Measurements from ENCODE around the gene MEF2B.
A peak's percentile ranks its signal among the peaks of the same experiment; 100 is the strongest.

Gene MEF2B

GRCh38 chr19:19170053-19170872 lies at the start of gene MEF2B:
Gene MEF2B (minus strand): TSS chr19:19170263. CDS start chr19:19150735, 19,528 bp downstream.
- peak; percentile 71 for DNase-seq

- no peak for DNase-seq
These were observed 48.8 kb upstream of the MEF2B start for GRCh38 chr19:19218911-19219310.

- no peak for DNase-seq
These were observed 47.0 kb upstream of the MEF2B start for GRCh38 chr19:19217099-19217498.

GRCh38 chr19:19215792-19216191 lies 45.7 kb upstream of the MEF2B start:
- no peak for DNase-seq

GRCh38 chr19:19214892-19215291 lies 44.8 kb upstream of the MEF2B start:
- DNase-seq, result peak; percentile 43

- no peak for DNase-seq
These were observed 44.1 kb upstream of the MEF2B start for GRCh38 chr19:19214159-19214490.

- no peak for DNase-seq
These were observed 43.5 kb upstream of the MEF2B start for GRCh38 chr19:19213426-19214158.

- DNase-seq, result no peak
These were observed 42.9 kb upstream of the MEF2B start for GRCh38 chr19:19212916-19213315.

- DNase-seq, result no peak
These were observed 41.7 kb upstream of the MEF2B start, which contains the start of gene NCAN for GRCh38 chr19:19211499-19212420. Gene NCAN (plus strand): TSS chr19:19211958. CDS start chr19:19216954, 4,996 bp downstream.

GRCh38 chr19:19209372-19209771 lies 39.3 kb upstream of the MEF2B start:
- DNase-seq, result no peak

GRCh38 chr19:19207637-19208572 lies 37.8 kb upstream of the MEF2B start:
- DNase-seq, result no peak

- DNase-seq, result no peak
These were observed 36.9 kb upstream of the MEF2B start for GRCh38 chr19:19206938-19207337.

GRCh38 chr19:19205416-19206410 lies 35.6 kb upstream of the MEF2B start:
- no peak for DNase-seq

GRCh38 chr19:19204181-19204580 lies 34.1 kb upstream of the MEF2B start:
- no peak for DNase-seq

GRCh38 chr19:19203012-19203856 lies 33.2 kb upstream of the MEF2B start, which contains the start of gene NR2C2AP:
Gene NR2C2AP (minus strand): TSS chr19:19203414. CDS start chr19:19203060, 354 bp downstream.
- peak; percentile 82 for DNase-seq

- no peak for DNase-seq
These were observed 32.6 kb upstream of the MEF2B start for GRCh38 chr19:19202707-19203011.

GRCh38 chr19:19201697-19202630 lies 31.9 kb upstream of the MEF2B start:
- no peak for DNase-seq

GRCh38 chr19:19193926-19194325 lies 23.9 kb upstream of the MEF2B start:
- no peak for DNase-seq

Measured in NCI-H226 (cell line).